Activated CD4-positive, CD25-positive, alpha-beta regulatory T cell treated with anti-CD3 and anti-CD28 coated beads, Interleukin-2, amount 50 U/mL, for 24 hours (primary cell): ENCODE results near the gene FBXW12.

ENCODE experiments used
- ATAC-seq, 2 donors: fragments of 150-1000 bp; cut with Tn5 transposase; one replicate each; pipeline ENCODE4 v1.10.0; 2021; ENCODE audit warnings: mild to moderate bottlenecking in 1 of 2, moderate library complexity in 1 of 2

The FBXW12 gene

DNA sequence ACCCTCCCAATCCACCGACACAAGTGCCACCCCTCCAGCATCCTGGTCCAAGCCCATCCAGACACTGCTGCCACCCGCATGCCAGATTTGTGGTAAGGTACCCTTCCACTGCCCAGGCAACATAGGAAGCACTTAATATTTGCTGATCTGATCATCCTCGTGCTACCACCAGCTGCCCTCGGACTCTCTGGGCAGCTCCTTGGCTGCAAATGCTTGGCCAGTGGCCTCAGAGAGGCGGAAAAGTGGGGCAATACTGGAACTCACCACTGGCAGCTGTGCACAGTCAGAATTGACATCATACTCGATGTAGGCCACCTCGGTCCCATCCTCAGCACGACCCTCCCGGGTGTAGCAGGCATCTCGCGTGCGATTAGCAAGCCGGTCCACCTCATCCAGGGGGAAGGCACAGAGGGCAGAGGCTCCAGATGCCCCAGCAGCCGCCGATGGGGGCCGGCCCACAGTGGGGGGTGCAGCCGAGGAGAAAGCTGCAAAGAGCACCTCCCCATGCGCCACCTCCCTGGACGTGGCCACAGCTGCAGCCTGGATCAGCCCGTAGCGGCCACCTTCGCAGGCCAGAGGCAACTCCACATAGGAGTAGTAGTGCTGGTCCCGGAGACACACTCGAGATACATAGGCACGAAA lies 51.3 kb downstream of the FBXW12 start:
- no peak for ATAC-seq

DNA sequence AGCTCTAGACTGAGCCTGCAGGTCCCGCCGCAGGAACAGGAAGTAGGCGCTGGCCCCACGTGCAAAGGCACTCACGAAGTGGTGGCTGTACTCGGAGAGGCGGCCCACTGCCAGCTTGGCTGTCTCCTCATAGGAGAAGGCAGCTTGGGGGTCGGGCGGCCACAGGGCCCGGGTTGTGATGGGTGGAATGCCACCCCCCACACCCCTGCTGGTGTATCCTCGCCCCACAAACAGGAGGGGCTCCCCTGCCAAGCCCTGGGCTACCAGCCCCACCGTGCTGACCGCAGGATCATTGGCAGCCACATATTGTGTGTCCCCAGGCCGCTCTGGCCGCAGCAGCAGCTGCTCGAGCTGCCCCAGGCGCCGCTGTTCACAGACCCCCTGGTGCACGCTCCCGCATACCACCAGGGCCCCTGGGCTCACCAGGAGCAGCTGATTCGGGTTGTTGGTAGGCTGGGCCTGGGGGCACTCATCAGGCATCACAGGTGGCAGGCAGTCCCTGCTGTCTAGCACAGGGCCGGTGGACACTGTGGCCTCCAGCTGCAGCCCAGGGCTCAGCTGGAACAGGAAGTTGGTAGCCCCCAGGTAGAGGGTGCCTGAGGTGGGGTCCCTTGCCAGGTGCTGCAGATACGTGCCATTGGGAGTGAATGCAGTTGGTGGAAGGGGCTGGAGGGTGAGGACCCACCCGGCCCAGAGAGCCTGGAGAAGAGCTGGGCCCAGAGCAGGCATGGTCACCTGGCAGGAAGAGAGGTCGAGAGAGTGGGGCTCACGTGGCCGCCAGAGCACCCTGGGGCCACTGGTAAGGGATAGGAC lies 52.1 kb downstream of the FBXW12 start:
- ATAC-seq, result no peak

DNA sequence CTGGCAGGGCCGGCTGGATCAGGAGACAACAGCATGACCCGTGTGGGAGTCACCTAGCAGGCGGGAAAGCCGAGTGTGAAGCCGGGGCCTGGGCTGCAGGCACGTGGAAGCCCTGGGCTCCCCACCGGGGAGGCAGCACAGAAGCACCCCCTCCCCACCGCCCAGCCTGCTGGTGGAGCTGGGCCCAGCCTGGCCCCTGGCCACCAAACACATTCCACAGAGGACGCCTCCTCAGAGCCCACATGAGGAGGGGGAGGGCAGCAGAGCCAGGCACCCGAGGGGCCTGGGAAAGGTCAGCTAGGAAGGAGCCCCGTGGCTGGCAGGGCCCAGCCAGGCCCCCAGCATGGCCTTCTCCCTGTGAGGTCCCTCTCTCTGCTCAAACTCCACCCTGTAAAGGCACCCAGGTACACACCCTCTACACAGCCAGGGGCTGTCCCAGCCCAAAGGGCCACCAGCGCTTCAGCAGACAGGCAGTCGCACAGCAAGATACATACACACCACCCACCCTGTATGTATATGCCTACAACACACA lies 53.3 kb downstream of the FBXW12 start:
- no peak for ATAC-seq

DNA sequence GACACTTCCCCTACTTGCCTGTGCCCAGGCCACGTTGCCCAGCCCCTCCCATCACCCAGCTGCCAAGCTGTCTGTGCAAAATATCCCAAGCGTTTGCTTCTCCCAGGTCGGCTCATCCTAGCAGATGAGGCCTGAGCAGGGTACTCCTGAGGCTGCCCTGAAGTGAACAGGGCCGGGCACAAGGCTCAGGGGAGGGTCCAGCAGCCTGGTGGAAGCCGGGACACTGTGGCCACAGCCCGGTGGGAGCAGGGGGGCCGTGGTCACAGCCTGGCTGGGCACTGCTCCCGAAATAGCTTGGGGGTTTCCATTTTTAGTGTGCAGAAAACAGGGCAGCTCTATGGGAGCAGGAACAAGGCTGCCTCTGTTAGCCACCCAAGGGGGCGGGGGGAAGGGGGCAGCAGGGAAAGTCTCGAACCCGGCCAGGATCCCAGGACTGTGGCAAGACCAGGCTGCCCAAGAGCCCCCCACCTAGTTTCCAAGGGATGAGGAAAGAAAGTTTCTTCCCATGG lies 54.4 kb downstream of the FBXW12 start:
- ATAC-seq, result no peak

DNA sequence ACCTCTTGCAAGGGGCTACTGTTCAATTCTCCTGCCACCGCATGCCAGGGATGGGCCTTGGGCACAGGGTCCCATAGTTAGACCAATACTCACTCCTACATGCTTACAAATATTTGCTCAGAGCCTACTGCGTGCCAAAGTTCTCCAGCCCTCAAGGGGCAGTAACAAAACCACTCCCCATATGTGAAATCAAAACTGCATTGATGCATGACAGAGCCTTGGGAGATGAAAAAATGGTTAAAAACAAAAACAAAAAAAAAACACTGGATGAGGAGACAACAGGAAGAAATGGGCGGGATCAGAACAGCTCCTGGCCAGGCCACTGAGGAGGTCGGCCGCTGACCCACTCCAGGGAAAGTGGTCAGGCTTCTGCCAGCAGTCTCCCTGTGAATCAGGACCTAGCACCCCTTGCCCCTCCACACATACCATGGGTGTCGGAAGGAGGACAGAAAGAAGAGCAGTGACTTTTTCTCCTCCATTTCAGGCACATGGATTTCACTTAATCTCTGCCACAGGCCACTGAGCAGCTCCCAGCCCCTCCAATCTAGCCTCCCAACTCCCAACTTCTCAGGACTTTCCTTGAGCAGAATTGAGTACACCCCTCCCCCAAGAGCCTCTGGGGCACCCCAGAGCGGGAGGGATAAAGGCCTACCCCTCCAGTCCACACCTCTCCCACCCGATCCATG lies 55.1 kb downstream of the FBXW12 start:
- ATAC-seq, result no peak

DNA sequence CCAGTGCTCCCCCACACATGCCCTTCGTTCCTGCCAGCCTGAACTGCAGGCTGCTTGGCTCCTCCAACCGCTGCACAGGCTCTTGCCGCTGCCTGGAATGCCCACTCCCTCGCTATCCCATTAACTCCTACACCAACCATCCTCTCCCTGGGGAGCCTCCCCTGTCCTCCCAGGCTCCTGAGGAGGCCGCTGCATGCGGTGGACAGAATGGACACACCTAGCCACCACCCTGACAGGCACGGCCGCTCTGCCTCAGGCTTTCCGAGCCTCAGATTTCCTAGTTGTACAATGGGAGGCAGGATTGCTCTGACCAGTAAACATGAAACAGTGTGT lies 55.6 kb downstream of the FBXW12 start:
- no peak for ATAC-seq

DNA sequence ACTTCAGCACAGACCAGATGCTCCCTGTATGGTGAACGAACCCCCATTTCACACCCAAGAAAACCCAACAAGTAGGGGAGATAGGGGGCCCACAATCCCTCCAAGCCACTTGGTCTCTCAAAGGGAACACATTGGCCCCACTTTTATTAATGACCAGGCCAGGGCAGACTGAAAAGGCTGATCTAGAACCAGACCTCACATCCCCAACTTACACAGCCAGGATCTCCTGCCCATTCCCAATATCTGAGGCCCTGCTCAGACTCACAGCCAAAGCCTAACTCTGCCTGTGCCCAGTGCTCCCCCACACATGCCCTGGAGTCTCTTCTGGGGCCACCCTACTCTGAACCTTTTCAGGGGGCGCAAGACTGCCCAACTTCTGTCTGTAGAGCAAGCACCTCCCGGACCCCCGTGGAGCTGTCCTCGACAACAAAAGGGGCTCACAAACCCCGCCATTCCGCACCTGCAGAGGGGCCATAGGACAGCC lies 56.1 kb downstream of the FBXW12 start:
- ATAC-seq, result no peak

DNA sequence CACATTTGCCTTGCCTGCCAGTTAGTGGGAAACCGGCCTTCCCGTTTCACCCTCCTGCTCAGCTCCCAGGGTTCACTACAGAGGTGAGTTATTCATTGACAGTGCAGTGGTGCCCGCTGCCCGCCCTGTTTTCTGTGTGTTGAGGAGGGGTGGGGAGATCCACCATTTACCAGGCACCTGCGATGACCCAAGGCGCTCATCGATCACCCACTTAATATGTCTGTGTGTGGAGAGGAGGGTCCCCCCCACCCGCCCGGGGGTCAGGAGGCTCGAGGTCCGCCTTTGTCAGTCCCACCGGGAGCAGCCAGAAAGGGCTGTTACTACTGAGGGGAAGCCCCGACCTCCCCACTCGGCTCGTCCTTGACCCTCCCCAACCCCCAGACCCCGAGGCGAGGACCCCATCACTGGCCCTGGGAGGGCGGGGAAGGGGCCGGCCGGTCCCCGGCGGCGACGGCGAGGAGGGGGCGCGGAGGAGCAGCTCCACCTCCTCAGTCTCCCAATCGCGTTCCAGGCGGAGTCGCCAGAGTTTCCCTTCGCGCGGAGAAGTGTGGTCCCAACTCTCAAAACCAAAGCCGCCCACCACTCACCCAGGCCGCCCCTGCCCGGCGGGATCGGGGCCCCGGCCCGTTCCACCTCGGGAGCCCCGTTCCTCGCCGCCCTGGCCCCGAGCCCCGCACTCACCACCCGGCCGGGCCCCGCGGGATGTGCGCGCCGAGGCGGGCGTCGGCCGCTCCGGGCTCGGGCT lies 56.7 kb downstream of the FBXW12 start:
- ATAC-seq, result peak; percentile 57 to 61

DNA sequence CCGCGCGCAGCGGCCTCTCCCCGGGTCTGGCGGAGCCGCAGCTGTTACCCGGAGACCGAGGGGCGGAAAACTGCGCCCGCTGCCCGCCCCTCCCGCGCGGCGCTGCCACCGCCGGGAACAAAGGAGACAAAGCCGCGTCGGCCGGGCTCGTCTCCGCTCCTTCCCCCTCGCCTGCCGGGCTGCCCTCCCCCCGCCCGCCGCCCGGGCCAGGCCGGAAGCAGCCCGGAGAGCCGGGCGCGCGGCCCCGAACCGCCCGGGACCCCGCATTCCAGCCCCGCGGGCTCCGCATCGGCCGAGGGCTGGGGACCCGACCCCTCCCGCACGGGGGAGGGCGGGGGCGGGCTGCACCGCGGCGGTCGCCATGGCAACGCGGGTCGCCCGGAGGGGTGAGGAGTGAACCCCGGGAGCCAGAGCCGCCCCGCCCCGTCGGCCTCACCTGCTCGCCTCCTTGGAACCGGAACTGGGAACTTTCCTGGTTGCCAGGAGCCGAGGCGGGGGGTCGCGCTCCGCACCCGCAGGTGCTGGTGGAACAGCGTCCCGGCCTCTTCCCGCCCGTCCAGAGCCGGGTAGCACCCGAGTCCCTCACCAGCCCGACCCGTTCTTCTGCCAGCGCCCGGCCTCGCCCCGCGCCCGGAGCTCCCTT lies 57.4 kb downstream of the FBXW12 start:
- ATAC-seq, result peak; percentile 62 to 70

DNA sequence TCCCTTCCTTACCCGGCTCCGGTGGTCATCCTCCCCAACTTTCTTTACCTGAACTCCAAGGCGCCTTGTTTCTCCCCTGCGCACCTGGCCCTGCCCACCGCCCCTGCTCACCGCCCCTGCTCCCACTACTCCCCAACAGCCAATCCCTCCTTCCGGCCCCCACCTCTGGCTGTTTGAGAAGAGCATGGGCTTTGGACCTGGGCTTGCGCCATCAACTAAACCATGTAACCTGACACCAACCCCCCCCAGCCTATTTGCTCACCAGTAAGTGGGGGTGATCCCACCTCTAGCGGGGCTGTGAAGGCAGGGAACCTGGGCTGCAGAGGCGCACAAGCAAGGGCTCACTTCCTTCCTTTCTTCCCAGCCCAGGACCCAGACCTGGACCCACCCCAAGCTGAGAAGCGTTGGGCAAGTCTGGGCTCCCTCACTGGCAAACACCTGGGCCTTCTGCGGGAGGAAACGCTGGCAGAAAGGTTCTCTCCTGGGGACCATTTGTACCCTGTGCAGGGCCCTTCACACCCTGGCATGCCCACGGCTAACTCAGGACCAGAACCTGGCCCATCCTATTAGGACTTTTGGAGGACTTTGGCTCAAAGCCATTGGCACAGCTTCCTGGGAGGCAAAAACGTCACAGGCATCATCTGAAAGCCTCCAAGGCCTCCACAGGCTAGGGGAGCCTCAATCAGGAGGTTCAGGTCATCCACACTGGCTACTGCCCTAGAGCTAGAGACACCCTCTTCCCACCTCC lies 58.1 kb downstream of the FBXW12 start, which contains the start of gene PLXNB1:
PLXNB1 (minus strand) TSS at position 127 of the 748 bp plus-strand sequence. CDS start 5,475 bp downstream, outside the sequence.
- peak in 1 of 2 donors; percentile 8 for ATAC-seq

DNA sequence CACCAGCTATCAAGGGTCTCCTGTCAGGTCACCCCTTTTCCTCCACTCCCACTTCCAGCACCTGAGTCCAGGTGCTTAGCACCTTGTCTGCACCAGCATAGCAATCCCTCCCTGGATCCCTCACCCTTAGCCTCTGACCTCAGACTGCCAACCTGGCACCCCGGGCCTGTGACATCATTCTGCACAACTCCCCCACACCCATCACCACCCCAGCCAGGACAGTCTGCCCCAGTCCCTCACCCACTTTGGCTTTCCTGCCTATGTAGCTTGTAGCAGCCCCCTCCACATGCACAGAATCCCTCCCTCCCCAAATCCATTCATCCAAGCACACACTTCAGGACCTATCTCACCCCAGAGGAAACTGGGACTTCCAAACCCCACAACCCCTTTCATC lies 58.7 kb downstream of the FBXW12 start:
- ATAC-seq, result no peak

DNA sequence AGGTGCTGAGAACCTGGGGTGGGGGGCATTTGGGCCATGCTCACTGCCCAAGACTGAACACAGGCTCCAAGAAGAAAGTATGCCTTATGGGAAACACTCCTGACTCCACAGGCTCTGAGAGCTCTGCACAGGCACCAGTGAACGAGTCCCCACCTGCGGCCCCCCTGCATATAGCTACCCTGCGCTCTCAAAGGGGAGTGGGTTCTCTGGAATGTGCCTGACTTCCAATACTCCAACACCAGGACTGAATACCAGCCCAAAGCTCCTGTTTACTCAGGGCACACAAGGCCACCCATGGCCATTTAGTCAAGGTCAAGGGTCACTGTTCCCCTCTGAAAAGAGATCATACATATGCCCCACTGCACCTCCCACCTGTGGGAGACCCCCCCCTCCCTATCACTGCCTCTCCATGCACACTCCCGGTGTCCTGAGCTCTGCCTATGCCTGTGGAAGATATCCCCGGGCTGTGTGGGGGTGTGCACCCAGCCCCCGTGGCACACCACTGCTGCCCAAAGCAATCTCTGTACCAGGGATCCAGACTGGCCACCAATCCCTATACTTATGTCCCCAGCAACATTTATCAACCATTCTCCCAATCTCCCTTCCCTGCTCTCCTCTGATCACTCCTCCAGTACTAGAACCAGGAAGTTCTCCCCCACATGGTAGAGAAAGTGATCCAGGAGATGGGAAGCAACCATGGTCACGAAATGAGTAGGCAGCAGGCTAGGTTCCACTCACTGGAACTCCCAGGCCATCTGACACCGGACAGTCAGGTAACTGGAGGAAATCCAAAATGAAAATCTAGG lies 59.4 kb downstream of the FBXW12 start:
- ATAC-seq, result no peak

DNA sequence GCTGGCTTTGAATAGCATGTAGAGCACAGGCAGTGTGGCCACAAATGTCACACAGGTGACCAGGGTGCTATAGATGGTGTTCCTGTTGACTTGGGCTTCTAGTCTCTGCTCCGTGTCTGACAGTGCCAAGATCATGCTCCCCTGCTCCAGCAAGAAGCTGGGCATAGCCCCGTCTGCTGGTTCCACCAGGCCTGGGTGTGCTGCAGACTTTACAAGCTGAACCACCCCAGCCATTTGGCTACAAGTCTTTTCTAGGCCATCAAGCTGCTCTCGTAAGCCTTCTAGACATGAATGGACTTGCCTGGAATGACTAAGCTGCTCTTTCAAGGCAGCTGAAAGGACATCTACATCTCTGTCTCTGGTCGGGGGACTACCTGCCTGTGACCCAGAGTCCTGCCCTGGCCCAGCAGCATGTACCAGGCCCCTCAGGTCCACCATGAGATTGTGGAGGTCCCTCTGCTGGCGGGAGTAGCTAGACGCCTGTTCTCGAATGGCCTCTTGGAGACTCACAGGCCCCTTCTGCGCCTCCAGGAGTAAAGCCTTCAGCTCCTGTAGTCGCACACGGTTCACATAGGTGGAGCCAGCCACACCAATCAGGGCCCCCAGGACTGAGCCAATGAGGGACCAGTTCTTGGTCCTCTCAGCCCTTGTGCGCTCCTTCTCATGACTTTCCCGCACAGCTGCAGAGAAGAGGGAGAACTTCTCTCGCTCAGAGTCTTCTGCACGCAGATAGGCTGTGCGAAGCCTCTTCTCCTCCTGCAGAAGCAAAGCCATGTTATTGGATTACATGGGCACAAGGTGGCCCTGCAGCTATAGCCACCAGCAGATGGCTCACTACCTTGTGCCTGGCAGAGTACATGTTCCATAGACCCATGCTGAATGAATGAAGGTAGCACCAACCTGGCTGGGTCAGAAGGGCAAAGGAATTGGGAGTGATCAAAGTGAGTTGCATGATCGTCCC lies 60.7 kb downstream of the FBXW12 start:
- no peak for ATAC-seq

DNA sequence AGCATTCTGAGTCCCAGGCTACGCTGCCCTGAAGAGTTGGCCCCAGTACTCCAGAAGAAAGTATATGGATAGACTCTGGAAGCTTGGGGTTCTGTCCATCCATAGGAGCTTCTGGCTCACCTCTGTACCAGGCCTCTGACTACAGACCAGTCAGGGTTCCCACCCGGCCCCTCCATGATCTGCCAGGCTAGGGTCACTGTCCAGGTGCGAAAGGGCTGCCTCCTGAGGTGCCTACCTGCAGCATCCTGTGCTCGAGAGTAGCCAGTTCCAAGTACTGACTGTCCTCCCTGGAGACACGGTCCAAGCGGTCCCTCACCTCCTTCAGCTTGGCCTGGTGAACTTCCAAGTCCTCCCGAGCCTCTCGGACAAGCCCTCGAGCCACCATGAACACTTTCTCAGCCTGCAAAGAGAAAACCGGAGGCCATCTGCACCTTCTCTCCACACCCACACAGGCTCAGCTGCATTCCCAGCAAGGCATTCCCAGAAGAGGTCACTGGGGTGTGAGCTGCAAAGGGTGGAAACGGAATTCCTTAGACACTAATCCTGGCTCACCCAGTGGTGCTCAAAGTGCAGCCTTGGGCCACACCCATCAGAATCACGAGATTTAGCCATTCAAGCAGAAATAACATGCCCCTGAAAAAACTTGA lies 61.6 kb downstream of the FBXW12 start:
- ATAC-seq, result no peak

DNA sequence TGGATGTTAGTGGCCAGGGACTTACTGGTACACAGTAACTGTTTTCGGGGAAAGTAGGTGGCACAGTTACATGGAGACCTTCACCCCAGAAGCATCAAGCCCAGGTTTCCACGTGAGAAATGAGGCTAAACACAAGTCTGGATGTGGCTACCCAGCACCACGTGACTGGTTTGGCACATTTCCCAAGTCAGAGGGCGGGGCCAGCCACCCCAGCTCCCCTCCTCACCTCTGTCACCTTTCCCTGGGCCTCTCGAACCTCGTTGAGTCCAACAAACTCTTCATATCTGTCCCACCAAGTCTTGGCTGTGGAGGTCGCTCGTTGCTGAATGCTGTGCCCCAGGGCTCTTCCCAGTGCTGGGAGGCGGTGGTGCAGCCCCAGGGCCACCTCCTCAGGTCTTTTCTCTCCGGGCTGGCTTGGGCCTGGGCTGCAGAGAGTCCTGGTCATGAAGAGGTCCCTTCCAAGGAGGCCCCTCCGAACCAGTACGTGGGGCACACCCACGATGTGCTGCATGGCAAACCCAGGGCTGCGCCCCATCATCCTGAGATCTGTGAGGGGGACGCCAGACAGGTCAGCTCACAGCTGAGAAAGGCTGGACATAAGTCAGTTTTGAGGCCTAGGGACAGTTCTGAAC lies 62.7 kb downstream of the FBXW12 start:
- ATAC-seq, result no peak

DNA sequence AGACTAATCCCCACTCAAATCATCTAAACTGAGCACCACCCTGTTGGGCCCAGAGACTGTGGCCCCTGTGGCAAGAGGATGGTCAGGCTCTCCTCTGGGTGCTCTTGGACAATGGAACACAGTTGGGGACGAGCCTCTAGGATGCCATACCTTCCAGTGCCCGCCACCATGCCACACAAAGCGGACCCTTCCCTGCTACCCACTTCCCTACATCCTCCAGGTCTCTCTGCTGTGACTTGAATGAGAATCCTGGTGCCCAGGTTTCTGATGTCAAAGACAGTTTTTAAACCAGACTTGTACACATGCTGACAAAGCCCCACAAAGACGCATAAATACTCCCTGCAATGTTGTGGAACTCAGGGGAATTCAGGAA lies 63.2 kb downstream of the FBXW12 start:
- ATAC-seq, result no peak

DNA sequence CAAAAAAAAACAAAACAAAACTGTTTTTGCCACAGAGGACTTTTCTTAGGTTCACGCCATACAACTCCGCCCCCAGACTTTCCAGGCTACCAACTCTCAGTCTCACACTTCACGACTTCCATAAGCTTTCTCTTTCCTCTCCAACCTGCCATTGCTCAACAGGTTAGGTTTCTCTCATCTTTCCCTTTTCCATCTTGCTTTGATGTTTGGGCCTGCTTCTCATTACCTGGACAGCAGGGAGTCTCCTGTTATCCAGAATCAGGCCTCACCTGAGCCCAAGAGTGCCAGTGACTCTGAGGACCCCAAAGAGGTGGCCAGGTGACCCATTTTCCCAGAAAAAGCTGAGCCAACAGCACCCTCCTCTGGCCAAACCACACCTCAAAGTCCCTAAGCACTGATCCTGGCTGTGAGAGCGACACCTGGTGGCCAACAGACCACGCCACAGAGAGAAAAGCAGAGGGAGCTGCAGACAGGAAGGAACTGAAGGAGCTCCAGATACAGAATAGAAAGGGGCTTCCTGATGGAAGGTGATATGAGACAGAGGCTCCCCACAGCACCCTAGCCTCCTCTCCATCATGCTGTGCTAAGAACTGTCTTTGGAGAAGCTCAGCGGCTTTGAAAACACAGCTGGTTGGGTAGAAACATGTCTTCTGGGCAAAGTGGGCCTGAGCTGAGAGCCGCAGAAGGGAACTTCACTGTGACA lies 63.9 kb downstream of the FBXW12 start:
- peak in 1 of 2 donors; percentile 27 for ATAC-seq

DNA sequence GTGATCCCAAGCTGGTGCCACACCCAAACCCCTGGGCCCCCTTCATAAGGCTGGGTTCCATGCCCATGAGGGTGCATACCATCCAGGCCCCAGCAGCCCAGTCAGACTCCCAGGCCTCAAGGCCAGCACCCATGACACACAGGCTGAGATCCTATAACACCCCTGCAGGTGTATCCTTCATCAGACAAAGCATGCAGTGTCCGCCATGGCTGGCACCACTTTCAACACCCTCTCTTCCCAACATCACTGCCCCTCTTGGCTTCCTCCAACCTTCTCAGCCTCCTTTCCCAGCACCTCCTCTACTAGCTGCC lies 64.4 kb downstream of the FBXW12 start:
- no peak for ATAC-seq
